Measurements from ENCODE around the gene PLA2G12B. TPM values are rescaled to one million over a fixed set of nuclear protein-coding genes. Genes with fewer than 3 reads are reported as not detected.

PLA2G12B gene
- total RNA-seq, 1 experiment from 2014 or later, result not detected

DNA sequence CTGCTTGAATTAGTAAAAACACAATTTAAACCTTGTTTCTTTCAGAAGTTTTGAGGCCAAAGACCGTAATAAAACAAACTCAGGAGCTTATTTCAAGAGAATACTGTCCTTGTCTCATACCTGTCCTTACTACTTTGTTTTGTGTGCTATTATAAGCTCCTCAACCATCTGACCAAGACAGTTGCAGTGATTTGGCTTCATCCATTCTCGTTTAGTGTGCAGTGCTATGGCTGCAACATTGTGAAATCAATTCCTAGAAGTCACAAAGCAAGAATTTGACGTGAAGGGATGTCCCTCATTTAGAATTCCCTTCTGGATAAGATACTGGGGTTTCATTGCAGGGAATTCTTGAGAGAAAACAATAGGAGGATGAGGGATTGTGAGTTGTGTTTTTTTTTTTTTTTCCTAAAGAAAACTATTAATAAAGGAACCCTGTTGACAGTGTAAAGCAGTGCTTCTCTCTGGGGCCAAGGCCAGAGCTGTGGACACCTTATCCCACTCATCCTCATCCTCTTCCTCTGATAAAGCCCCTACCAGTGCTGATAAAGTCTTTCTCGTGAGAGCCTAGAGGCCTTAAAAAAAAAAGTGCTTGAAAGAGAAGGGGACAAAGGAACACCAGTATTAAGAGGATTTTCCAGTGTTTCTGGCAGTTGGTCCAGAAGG is 61.3 kb downstream of the PLA2G12B start, which contains the start of gene OIT3:
Gene OIT3, plus strand, starts transcription at position 604 of the 663 bp plus-strand sequence. CDS start 60 bp downstream, outside the sequence.
- no peaks in the 10 kb centered on the region for H3K4me1 ChIP-seq (ENCODE audit: insufficient read depth, low read length, poor library complexity, severe bottlenecking)
- no peak within 1 kb of the TSS for H3K27ac ChIP-seq (ENCODE audit: low read depth, low read length, poor library complexity, severe bottlenecking)
- no peaks in the 10 kb centered on the region for H3K9me3 ChIP-seq (ENCODE audit: low read depth, low read length, poor library complexity, severe bottlenecking)
- H3K36me3 ChIP-seq (ENCODE audit: insufficient read depth, low read length, poor library complexity, severe bottlenecking), result no peaks in the 10 kb centered on the region
- H3K27me3 ChIP-seq (replicated peaks; ENCODE audit: insufficient read depth, low read depth, low read length, poor library complexity), result no peaks in the 10 kb centered on the region
- ChIA-PET CTCF (interaction anchor here (0.6 kb wide), 1 partner anchor 210 kb away, joined by 3 read pairs; no protein-coding TSS in a partner anchor), POLR2A (ENCODE audit: low non-redundant PET) (no interaction called here)
- TF ChIP-seq, protein P1, sequence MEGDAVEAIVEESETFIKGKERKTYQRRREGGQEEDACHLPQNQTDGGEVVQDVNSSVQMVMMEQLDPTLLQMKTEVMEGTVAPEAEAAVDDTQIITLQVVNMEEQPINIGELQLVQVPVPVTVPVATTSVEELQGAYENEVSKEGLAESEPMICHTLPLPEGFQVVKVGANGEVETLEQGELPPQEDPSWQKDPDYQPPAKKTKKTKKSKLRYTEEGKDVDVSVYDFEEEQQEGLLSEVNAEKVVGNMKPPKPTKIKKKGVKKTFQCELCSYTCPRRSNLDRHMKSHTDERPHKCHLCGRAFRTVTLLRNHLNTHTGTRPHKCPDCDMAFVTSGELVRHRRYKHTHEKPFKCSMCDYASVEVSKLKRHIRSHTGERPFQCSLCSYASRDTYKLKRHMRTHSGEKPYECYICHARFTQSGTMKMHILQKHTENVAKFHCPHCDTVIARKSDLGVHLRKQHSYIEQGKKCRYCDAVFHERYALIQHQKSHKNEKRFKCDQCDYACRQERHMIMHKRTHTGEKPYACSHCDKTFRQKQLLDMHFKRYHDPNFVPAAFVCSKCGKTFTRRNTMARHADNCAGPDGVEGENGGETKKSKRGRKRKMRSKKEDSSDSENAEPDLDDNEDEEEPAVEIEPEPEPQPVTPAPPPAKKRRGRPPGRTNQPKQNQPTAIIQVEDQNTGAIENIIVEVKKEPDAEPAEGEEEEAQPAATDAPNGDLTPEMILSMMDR (conservative IDR thresholded peaks at IDR 0.05; ENCODE audit: low read depth, low read length), result no peak
- TF ChIP-seq EZH2 (IDR thresholded peaks at IDR 0.05; ENCODE audit: borderline replicate concordance, low read depth, low read length, poor library complexity, severe bottlenecking), result no peak
- intact Hi-C loops (cut with micrococcal nuclease; ENCODE audit: unreplicated experiment), result no loop called here
- H3K4me3 ChIP-seq (ENCODE audit: low read depth, low read length, poor library complexity, severe bottlenecking), result no peak within 1 kb of the TSS
- DNase-seq (ENCODE audit: low spot score), result no peak
- BruUV-seq (replicated peaks), result no TSS peak

DNA sequence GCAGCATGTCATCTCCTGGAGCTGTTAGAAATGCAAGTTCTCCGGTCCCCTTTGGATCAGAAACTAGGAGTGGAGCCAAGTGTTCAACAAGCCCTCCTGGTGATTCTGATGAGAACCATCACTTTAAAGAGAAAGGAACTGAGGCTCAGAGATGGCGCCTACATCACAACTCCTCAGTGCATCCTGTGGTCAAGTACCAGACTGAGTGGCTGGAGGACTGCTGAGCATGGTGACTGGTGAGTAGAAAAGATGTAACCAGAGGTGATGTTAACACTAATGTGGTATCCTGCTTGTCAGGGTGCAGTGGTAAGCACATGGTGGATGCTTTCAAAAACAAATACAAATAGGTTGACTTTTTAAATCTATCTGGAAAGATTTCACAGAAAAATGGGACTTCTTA is 64.5 kb downstream of the PLA2G12B start:
- DNase-seq (ENCODE audit: low spot score), result no peak
- peaks cover 16% of the 10 kb centered on the region for H3K4me1 ChIP-seq (ENCODE audit: insufficient read depth, low read length, poor library complexity, severe bottlenecking)
- H3K36me3 ChIP-seq (ENCODE audit: insufficient read depth, low read length, poor library complexity, severe bottlenecking), result no peaks in the 10 kb centered on the region
- CTCF ChIA-PET, result no interaction called here
- no TSS peak for BruUV-seq (replicated peaks)
- H3K4me3 ChIP-seq (ENCODE audit: low read depth, low read length, poor library complexity, severe bottlenecking), result no peak overlapping the region
- POLR2A ChIA-PET (ENCODE audit: low non-redundant PET), result no interaction called here
- intact Hi-C loops (cut with micrococcal nuclease; ENCODE audit: unreplicated experiment), result no loop called here
- no peaks in the 10 kb centered on the region for H3K9me3 ChIP-seq (ENCODE audit: low read depth, low read length, poor library complexity, severe bottlenecking)
- no peak overlapping the region for H3K27ac ChIP-seq (ENCODE audit: low read depth, low read length, poor library complexity, severe bottlenecking)
- H3K27me3 ChIP-seq (replicated peaks; ENCODE audit: insufficient read depth, low read depth, low read length, poor library complexity), result no peaks in the 10 kb centered on the region
- TF ChIP-seq, protein P1 (conservative IDR thresholded peaks at IDR 0.05; ENCODE audit: low read depth, low read length), result no peak
- TF ChIP-seq EZH2 (IDR thresholded peaks at IDR 0.05; ENCODE audit: borderline replicate concordance, low read depth, low read length, poor library complexity, severe bottlenecking), result no peak

DNA sequence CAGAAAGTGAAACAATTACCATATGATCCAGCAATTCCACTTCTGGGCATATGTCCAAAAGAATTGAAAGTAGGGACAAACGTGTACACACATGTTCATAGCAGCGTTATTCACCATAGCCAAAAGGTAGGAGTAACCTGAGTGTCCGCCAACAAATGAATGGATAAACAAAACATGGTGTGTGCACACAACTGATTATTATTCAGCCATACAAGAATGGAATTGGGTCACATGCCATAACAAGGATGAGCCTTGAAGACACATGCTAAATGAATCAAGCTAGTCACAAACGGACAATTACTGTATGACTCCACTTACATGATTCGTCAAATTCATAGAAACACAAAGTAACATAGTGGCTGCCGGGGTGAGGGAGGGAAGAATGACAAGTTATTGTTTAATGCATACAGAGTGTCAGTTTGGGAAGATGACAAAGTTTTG is 65.2 kb downstream of the PLA2G12B start:
- no peak for TF ChIP-seq EZH2 (IDR thresholded peaks at IDR 0.05; ENCODE audit: borderline replicate concordance, low read depth, low read length, poor library complexity, severe bottlenecking)
- TF ChIP-seq, protein P1 (conservative IDR thresholded peaks at IDR 0.05; ENCODE audit: low read depth, low read length), result no peak
- Histone ChIP-seq H3K9me3 (ENCODE audit: low read depth, low read length, poor library complexity, severe bottlenecking) (no peaks in the 10 kb centered on the region), H3K27me3 (replicated peaks; ENCODE audit: insufficient read depth, low read depth, low read length, poor library complexity) (no peaks in the 10 kb centered on the region), H3K36me3 (ENCODE audit: insufficient read depth, low read length, poor library complexity, severe bottlenecking) (no peaks in the 10 kb centered on the region), H3K4me3 (ENCODE audit: low read depth, low read length, poor library complexity, severe bottlenecking) (no peak overlapping the region), H3K27ac (ENCODE audit: low read depth, low read length, poor library complexity, severe bottlenecking) (no peak overlapping the region), H3K4me1 (ENCODE audit: insufficient read depth, low read length, poor library complexity, severe bottlenecking) (peaks cover 16% of the 10 kb centered on the region)
- CTCF ChIA-PET, result no interaction called here
- BruUV-seq (replicated peaks), result no TSS peak
- POLR2A ChIA-PET (ENCODE audit: low non-redundant PET), result no interaction called here
- intact Hi-C loops (cut with micrococcal nuclease; ENCODE audit: unreplicated experiment), result no loop called here
- DNase-seq (ENCODE audit: low spot score), result peak; percentile 9
